Fibroblast of mammary gland (primary cell): ENCODE measurements around the gene BMPER.

ENCODE experiments used
- DNase-seq: peaks from one replicate; pipeline ENCODE4 v3.0.0-alpha.2; 2010; ENCODE audit warnings: low read depth
- H3K4me3 ChIP-seq: 2 replicates; pipeline ENCODE4 v1.5.1; 2011; ENCODE audit warnings: low read depth, mild to moderate bottlenecking, low read length, moderate library complexity; ENCODE audit not compliant: control insufficient read depth
- TF ChIP-seq, protein P1 (sequence below): conservative IDR thresholded peaks from 2 replicates; pipeline ENCODE4 v1.5.1; 2011; ENCODE audit warnings: low read depth, low read length, inconsistent platforms; ENCODE audit not compliant: control insufficient read depth, insufficient read depth

The BMPER gene

DNA sequence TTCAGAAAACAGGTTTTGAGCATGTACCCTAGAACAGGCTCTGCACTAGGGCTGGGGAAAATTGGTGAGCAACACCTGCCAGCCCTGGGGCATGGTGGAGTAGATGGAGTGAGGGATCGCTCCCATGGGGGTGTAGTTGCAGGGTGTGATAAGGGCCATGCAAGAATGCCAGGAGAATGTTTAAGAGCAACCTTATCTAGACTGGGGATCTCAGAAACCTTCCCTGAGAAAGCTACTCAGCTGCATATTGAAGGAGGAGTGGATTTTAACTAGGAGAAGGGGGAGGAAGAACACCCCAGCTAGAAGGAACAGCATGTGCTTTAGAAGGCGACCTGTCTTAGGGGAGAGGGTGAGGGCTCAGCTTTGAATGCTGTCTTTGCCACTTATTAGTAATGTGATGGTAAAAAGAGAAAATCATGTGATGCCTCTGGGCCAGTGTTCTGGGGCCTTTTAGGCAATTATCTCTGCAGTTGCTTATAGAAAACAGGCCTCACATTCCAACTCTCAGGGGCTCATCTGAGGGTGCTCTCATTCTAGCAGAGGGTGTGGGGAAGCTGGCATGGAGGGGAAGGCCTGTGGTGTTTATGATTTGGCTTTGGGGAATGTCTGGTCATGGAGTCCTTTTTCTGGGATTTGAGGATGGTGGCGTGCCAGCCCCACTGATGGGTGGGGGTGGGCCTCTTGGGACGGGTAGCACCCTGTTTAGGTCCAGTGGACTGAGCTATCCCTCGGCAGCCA is 225.4 kb downstream of the BMPER start:
- H3K4me3 ChIP-seq, result no peak overlapping the region
- TF ChIP-seq, protein P1, sequence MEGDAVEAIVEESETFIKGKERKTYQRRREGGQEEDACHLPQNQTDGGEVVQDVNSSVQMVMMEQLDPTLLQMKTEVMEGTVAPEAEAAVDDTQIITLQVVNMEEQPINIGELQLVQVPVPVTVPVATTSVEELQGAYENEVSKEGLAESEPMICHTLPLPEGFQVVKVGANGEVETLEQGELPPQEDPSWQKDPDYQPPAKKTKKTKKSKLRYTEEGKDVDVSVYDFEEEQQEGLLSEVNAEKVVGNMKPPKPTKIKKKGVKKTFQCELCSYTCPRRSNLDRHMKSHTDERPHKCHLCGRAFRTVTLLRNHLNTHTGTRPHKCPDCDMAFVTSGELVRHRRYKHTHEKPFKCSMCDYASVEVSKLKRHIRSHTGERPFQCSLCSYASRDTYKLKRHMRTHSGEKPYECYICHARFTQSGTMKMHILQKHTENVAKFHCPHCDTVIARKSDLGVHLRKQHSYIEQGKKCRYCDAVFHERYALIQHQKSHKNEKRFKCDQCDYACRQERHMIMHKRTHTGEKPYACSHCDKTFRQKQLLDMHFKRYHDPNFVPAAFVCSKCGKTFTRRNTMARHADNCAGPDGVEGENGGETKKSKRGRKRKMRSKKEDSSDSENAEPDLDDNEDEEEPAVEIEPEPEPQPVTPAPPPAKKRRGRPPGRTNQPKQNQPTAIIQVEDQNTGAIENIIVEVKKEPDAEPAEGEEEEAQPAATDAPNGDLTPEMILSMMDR, result no peak
- DNase-seq, result no peak

DNA sequence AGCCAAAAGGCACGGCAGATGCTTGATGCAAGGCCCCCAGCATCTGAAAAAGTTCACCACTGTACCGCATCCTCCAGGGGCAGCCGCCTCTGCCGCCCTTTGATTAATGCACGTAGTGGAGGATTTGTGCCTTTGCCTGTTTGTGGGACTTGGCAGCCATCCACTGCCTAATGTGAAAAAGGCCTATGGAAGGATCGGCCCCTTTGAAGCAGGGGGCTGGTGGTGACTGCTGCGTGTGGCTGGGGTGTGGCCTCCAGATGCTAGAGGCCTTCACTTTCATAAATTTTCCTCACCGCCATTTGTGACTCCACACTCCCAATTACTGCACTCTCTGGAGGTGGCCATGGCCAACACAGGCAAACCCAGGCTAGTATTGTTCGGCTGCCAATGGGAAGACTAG is 226.0 kb downstream of the BMPER start:
- no peak overlapping the region for H3K4me3 ChIP-seq
- TF ChIP-seq, protein P1, result no peak
- DNase-seq, result no peak

DNA sequence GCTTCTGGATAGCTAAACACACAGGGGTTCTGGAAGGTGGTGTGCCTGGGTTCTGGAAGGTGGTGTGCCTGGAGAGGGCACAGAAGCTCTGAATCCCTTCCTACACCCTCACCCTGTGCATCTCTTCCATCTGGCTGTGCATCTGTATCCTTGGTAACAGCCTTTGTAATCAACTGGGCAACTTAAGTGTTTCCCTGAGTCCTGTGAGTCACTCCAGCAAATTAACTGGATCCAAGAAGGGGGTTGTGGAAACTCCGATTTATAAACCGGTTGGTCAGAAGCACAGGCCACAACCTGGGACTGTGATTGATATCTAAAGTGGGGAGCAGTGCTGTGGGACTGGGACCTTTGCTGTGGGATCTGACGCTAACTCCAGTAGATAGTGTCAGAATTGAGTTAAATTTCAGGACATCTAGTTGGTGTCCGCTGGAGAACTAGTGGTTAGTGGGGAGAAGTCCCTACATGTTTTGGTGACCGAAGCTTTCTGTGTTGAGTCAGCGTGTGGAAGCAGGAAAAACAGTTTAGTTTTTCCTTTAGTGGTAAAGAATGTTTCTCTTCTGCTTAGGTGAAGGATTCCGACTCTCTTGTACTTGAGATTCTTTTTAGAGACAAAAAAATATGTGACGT is 228.1 kb downstream of the BMPER start:
- TF ChIP-seq, protein P1, result no peak
- H3K4me3 ChIP-seq, result no peak overlapping the region
- peak; percentile 91 for DNase-seq

DNA sequence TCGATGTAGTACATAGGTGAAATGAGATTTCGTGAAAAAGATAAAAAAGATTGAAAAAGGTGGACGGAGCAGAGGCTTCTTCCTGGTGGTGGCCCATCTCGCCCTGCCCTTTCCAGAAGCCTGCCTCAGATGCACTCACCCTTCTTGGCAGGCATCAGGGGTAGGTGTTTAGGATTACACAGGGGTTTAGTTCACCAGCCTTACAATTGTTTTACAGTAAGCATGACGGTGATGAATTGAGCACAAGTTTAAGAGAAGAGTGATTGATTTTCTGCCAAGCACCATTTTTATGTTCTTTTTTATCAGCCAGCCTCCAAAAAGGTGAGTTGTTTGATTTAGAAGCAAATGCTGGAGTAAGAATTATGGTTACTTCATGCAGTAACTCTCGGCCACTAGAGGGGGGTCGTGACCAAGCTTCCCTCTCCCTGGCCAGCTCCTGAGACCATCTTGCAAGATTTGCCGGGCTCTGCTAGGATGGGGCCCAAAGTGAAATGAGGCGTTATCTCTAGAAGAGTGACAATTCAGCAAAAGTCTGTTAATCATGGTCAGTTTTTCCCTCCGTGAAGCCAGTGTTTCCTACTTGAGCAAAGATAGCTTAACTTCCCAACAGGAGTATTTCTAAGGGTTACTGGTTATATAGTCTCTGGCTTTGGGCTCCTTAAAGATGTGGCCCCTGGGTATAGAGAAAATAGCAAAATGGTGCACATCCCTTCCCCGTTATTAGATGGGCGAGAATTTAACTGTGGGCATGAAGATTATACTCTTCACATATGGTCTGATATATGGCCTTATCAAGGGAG is 228.8 kb downstream of the BMPER start:
- H3K4me3 ChIP-seq, result no peak overlapping the region
- peak; percentile 83 for DNase-seq
- TF ChIP-seq, protein P1, result peak; percentile 89

DNA sequence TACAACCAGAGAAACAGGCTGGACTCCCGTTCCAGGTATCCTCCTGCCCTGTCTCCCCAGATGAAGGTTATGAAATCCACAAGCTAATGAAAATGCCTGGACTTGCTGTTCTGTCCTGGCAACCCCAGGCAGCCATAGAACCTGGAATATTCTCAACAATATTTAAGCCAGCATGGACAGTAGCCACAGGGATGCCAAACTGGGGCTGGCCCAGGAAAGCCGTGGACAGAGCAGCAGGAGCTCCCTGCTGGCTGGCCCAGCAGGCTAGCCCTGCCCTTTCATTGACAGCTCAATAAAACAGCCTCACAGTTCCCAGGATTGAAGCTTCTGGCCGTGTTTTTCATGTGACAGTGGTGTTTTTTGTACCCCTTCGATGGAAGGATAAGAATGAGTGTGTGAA is 230.6 kb downstream of the BMPER start:
- no peak overlapping the region for H3K4me3 ChIP-seq
- no peak for DNase-seq
- TF ChIP-seq, protein P1, result no peak

DNA sequence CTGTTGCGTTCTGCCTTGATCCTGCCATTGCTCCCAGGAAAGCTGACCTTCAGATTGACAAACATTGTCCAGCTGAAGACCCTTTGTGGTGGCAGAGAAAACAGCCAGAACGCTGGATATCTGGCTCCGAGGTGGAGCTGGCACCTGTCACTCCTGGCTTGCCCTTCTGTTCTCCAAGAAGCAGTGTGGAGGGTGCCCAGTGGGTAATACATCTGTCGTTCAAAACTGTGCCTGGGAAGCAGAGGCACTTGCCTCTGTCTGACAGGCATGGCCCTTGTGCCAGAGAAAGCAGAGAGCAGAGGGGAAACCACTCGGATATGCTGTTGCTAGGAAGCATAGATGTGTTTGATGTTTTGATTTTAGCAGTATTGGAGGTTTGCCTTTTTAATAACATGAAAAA is 231.4 kb downstream of the BMPER start:
- TF ChIP-seq, protein P1, result no peak
- no peak overlapping the region for H3K4me3 ChIP-seq
- no peak for DNase-seq
